GM12892 (cell line): ENCODE results near the gene SCP2.
"Not testable (repeated sequence)": the region's sequence is repeated elsewhere in the genome, so short reads cannot be mapped to it uniquely, and the experiment has no call there.

ENCODE experiments used
- DNase-seq: peaks from one replicate; pipeline ENCODE4 v3.0.0; 2011; ENCODE audit not compliant: insufficient read length
- FAIRE-seq: peaks from 2 replicates; lab custom pipeline; 2011; peaks lifted over from hg19 to GRCh38; lab: Jason Lieb, UNC
- POLR2A ChIP-seq: IDR thresholded peaks from 2 replicates; pipeline ENCODE4 v1.6.1; 2011; ENCODE audit warnings: low read depth, low read length, control low read depth
- POLR2AphosphoS5 ChIP-seq: IDR thresholded peaks from 2 replicates; pipeline ENCODE4 v1.6.1; 2011; ENCODE audit warnings: low read depth, low read length, control low read depth
- TAF1 ChIP-seq: IDR thresholded peaks from 2 replicates; pipeline ENCODE4 v1.6.1; 2011; ENCODE audit warnings: low read depth, mild to moderate bottlenecking, control low read depth, low read length, borderline replicate concordance

Gene SCP2

DNA sequence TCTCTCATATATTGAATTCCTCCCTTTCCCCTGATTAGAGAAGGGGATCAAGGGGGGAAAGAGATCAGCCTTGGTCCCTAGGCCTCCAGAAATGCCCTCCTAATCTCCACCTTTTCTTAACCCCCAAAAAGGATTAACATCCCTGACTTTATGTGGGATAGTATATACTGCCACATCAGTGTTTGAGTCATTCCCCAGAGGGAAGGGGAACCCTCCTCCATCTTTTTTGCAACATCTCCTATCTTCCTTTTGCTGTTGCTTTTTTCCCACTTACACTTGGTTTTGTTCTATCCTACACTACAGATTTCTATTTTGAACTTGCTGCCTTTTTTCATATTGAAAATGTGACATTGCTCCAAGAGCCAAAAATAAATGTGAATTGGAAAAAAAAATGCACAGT is 69.6 kb downstream of the SCP2 start:
- TF ChIP-seq POLR2A = no peak
- FAIRE-seq = no peak
- no peak for DNase-seq

- no peak for DNase-seq
- no peak for TF ChIP-seq POLR2A
- FAIRE-seq = no peak
These were observed 74.1 kb downstream of the SCP2 start for GRCh38 chr1:53001128-53001527.

DNA sequence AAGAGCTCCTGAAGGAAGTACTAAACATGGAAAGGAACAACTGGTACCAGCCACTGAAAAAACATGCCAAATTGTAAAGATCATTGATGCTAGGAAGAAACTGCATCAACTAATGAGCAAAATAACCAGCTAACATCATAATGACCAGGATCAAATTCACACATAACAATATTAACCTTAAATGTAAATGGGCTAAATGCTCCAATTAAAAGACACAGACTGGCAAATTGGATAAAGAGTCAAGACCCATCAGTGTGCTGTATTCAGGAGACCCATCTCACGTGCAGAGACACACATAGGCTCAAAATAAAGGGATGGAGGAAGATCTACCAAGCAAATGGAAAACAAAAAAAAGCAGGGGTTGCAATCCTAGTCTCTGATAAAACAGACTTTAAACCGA is 79.5 kb downstream of the SCP2 start:
- not testable (repeated sequence) for FAIRE-seq, DNase-seq

DNA sequence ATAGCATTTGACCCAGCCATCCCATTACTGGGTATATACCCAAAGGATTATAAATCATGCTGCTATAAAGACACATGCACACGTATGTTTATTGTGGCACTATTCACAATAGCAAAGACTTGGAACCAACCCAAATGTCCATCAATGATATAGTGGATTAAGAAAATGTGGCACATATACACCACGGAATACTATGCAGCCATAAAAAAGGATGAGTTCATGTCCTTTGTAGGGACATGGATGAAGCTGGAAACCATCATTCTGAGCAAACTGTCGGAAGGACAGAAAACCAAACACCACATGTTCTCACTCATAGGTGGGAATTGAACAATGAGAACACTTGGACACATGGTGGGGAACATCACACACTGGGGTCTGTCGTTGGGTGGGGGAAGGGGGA is 83.2 kb downstream of the SCP2 start:
- FAIRE-seq, DNase-seq: not testable (repeated sequence)

DNA sequence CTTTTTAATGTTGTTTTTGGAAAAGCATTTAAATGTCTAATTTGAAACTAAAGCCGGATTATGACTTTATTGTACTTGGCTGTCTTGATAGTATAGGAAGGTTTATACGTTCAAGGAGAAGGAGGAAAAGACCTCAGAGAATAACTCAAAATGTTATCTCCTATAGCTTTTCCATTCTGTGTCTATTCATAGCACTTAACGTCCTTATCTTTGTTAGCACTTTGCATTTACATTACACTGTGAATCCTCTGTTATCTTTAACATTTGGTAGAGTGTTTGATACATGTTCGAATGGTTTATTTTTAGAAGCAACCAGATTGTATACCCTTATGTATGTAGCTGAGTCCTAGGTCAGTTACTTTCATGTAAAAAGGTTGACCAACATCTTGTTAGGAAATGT is 84.1 kb downstream of the SCP2 start:
- DNase-seq (no peak), FAIRE-seq (no peak)
- TF ChIP-seq TAF1 = no peak
- no peak for TF ChIP-seq POLR2A
- no peak for TF ChIP-seq POLR2AphosphoS5

GRCh38 chr1:53014791-53015507 is 87.9 kb downstream of the SCP2 start:
- DNase-seq = peak; percentile 53
- peak; percentile 69; the same call in 1 of the 2 replicates for TF ChIP-seq TAF1
- TF ChIP-seq POLR2AphosphoS5 = peak; percentile 63; the same call in 1 of the 2 replicates
- peak; percentile 72 for TF ChIP-seq POLR2A
- FAIRE-seq = peak; percentile 98

- DNase-seq (no peak), FAIRE-seq (peak; percentile 27)
- TF ChIP-seq TAF1 (no peak), POLR2A (no peak), POLR2AphosphoS5 (no peak)
These were observed 88.4 kb downstream of the SCP2 start for GRCh38 chr1:53015508-53015860.

DNA sequence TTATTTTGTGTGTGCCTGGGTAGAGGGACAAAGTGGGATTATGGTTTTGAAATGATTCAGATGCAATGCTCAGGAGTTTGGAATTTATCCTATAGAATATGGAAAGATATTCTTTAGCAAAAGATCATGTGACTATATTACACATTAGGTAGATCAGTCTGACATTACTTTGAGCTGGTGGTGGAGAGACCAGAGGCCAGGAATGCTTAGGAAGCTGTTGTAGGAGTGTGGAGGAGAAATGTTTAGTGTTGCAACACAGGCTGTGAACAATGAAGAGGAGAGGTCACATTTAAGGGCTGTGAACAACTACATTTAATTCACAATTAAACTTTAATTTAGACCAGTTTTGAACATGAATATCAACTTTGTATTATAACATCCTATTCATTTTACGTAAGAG is 89.6 kb downstream of the SCP2 start:
- DNase-seq = no peak
- TF ChIP-seq POLR2AphosphoS5 (no peak), TAF1 (no peak), POLR2A (no peak)
- FAIRE-seq = no peak

- no peak for DNase-seq
- TF ChIP-seq POLR2AphosphoS5 (no peak), POLR2A (no peak), TAF1 (no peak)
- no peak for FAIRE-seq
These were observed 93.5 kb downstream of the SCP2 start for GRCh38 chr1:53020588-53020987.

DNA sequence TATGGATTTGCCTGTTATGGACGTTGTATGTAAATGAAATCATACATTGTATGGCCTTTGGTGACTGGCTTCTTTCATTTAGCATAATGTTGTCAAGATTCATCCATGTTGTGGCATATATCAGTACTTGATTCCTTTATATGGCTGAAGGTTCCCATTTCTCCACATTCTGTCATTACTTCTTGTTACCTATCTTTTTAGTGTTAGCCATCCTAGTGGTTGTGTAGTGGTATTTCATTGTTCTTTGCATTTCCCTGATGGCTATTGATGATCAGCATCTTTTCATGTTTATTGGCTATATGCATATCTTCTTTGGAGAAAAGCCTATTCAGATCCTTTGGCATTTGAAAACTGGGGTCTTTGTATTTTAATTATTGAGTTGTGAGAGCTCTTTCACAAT is 95.1 kb downstream of the SCP2 start:
- DNase-seq = no peak
- TF ChIP-seq TAF1 (no peak), POLR2AphosphoS5 (no peak), POLR2A (no peak)
- FAIRE-seq = no peak

DNA sequence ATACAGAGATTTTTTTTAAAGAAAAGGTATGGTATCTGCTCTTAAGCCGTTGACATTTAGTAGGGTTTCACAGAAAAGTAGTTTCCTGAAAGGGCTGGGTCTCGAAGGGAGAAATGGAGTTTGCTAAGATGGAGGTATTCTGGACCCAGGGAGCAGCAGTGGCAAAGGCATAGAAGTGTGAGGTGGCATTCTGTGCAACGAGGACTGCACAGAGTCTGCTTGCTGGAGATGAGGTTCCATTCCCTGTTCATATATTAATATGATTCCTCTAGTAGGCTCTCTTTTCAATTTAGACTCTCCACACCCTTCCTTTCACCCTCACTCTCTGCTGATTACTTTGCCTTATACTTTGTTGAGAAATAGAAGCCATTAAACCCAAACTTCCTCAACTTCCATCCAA is 96.5 kb downstream of the SCP2 start:
- FAIRE-seq (no peak), DNase-seq (no peak)

GRCh38 chr1:53024117-53024516 is 97.0 kb downstream of the SCP2 start:
- DNase-seq (no peak), FAIRE-seq (no peak)
- TF ChIP-seq POLR2A (no peak), TAF1 (no peak), POLR2AphosphoS5 (no peak)

More for the DNA sequence above, 96.5 kb downstream of the SCP2 start:
- no peak for TF ChIP-seq TAF1
- TF ChIP-seq POLR2A = no peak
- no peak for TF ChIP-seq POLR2AphosphoS5

DNA sequence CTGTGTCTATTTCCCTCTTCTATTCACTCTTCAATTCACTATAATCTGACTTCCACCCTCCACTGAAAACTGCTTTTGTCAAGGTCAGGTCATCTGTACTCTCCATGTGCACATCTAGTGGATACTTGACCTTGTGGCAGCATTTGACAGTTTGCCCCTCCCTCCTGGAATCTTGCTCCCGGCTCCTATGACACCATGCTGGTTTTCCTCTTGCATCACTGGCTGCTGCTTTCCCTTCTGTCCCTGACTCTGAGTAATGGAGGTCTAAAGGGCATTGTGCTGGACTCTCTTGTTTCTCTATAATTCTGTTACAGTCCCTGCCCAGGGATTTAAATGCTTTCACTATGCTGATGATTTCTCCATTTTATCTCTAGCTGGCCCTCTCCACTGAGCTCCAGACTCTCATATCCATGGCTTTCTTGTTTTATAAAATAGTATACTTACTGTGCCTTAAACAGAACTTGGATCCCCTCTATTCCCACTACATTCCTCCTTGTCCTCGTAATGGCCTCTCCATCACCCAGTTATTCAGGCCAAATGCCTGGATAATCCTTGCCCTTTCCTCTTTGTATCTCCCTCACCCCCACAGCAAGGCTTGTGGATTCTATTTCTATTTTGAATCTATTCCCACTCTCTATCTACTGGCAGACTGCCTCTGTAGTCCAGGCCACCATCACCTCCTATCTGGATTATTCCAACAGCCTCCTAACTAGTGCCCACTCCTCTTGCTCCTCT is 98.1 kb downstream of the SCP2 start:
- FAIRE-seq = no peak
- DNase-seq = no peak
- TF ChIP-seq TAF1 = no peak
- TF ChIP-seq POLR2A = no peak
- no peak for TF ChIP-seq POLR2AphosphoS5
